ENCODE measurements around the gene SERP1.

The SERP1 gene

GRCh38 chr3:150546226-150547044 is at the start of gene SERP1, which contains the start of gene EIF2A:
Gene SERP1, minus strand, starts transcription at chr3:150546496. Its CDS starts 361 bp downstream, at chr3:150546135.
Gene EIF2A, plus strand, starts transcription at chr3:150546787. Its CDS starts 16 bp downstream, at chr3:150546803.
- peak; percentile 96 to 98 for DNase-seq (ENCODE audit: low read depth in 2 of 2)

DNA sequence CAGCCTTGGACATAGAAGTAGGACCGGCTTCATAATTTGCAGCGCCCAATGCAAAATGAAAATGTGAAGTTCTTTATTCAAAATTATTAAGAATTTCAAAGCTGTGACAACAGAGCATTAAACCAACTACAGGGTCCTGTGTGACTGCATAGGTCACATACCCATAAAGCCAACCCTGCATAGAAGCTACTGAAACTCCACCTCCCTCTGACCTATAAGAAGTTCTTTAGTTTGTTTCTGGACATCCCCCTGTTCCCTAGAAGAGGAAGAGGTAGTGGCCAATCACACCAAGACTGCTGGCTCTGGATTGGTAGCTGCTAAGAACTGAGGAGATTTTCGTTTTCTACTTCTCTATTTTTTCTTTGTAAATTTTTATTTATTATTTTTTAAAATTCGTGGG is 47.9 kb upstream of the SERP1 start:
- DNase-seq (ENCODE audit: low read depth in 2 of 2), result no peak

GRCh38 chr3:150589759-150590158 is 43.5 kb upstream of the SERP1 start:
- DNase-seq (ENCODE audit: low read depth in 2 of 2), result no peak

DNA sequence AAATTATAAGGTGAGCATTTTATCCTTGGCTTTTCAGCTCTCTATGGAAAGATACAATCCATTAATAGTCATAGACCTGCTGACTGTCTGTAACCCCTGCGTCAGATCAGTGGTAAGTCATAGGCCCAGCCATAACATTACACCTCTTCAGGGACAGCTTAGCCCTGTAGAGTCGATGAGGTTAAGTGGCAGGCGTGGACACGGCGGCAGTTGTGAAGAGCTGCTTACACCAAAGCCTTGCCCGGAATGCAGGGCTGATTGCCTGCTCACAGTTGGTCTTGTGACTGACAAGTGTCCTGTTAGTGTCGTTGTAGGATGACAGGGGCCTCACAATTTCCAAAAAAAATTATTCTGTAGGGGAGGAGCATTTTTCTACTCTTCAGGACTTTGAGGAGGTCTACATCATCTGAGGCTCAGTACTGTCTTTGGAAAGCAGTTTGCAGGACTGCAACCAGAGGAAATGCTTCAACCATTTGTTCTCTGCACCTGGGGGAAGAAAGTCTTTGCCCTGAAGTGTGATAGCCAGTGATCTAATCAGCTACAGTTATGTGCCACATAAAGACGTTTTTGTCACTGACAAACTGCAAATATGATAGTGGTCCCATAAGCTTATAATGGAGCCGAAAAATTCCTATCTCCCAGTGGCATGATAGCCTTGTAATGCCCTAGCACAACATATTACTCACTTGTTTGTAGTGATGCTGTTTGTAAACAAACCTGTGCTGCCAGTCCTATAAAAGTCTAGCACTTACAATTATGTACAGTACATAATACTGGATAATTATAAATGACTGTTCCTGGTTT is 41.9 kb upstream of the SERP1 start:
- DNase-seq (ENCODE audit: low read depth in 2 of 2), result no peak

DNA sequence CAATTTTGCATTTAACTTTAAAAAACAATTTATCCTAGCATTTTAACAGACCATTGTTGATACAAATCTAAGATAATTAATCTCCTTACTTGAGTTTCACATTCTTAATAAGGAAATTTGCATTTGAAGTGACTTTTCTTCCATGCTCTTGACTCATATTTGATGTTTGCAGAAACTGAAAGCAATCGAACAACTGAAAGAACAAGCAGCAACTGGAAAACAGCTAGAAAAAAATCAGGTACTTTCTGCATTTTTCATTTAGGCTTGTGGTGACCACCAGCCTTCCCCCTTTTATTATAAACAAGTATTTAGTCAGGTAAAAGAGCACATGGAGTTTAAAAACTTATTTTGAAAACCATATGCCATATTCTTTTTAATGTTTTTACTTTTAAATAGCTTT is 36.7 kb upstream of the SERP1 start:
- no peak for DNase-seq (ENCODE audit: low read depth in 2 of 2)

- no peak for DNase-seq (ENCODE audit: low read depth in 2 of 2)
These were observed 36.3 kb upstream of the SERP1 start for GRCh38 chr3:150582620-150583019.

- no peak for DNase-seq (ENCODE audit: low read depth in 2 of 2)
These were observed 34.9 kb upstream of the SERP1 start for GRCh38 chr3:150581174-150581573.

DNA sequence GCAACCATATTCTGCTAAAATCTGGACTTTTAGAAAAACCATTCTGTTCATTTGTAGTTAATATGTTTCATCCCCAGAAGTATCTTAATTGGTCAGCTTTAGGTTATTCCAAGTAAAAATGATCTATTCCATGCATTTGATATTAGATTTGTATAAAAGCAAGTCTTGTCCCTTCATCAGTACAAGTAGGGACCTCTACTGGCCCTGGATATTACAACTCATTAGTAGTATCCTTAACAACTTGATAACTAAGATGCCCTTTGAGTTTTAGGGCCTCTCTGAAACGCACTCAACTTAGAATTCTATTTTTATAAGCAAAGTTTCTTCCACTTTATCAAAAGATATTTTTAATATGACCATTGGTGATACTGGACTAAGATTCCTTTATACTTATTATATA is 31.6 kb upstream of the SERP1 start:
- DNase-seq (ENCODE audit: low read depth in 2 of 2), result no peak

DNA sequence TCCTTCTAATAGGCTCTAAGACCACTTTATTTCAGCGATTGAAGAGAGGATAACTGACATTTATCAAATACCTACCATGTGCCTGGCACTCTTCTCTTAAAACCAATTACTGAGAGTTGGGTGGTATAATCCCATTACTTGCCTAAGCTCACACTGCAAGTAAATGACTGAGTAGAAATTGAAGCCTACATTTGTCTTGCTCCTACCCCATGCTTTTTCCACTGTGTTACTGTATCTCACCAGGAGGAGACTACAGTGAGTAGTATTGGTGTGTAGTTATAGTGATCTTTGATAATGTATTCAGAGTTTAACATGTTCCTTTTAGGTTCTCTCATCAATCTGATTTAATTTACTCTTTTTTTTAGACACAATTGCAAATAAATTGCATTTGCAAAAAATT is 21.0 kb upstream of the SERP1 start:
- no peak for DNase-seq (ENCODE audit: low read depth in 2 of 2)

- DNase-seq (ENCODE audit: low read depth in 2 of 2), result no peak
These were observed 17.9 kb upstream of the SERP1 start for GRCh38 chr3:150564243-150564642.

DNA sequence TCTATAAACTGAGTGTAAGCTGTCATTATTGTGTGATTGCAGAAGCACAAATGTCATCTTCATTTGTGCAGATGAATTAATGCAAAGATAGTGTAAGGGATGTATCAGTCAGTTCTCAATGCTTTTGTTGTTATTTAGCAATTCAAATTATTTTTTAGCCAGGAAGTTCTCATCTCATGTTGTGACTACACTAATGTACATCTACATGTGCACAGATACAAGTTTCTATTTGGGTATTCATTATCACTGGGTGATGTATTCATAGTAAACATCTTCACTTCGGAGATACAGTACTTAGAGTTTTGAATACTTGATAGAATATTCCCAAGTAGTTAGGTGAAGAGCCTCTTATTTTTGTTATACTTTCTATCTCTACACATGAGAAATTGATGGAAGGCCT is 11.4 kb upstream of the SERP1 start:
- no peak for DNase-seq (ENCODE audit: low read depth in 2 of 2)

DNA sequence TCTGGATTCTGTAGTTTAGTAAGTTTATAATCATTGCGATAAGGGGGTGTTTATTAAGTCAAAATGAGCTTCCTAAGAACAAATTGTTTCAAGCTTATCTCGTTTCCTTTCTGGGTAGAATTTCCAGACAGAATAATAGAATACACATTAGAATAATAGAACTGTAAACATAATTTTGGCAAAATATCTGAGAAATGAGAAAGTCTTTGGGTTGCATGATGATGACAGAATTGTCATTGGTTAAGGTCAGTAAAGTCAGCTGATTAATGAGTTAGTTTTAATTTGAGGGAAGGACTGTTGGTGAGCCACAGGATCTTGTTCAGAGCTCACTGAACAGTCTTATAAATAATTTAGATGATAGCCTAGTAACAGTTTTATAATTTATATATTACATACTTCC is 10.5 kb upstream of the SERP1 start:
- DNase-seq (ENCODE audit: low read depth in 2 of 2), result no peak

DNA sequence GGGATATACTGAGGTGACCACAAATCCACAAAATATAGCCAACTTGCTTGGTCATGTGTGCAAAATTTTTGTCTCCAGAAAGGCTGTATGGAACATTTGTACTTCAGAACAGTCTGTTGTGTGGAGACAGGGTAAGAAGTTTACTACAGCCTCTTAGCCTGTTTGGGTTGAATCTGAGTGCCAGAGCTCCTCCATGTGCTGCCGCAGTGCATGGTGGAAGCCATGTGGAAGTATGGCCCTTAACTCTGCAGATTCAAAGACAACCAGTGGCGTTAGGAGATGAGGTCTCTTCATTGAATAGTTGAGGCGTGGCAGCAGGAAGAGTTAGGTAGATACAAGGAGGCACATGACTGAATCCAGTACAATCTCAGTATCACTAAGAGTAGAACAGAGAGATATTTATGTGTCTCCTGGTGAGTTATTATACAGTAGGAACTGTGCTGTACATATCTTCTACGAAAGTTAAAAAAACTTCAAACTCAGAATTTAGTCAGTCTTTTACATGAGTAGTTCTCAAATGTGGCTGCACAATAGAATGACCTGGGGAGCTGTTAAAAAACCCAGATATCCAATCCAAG is 9.7 kb upstream of the SERP1 start:
- DNase-seq (ENCODE audit: low read depth in 2 of 2), result no peak

DNA sequence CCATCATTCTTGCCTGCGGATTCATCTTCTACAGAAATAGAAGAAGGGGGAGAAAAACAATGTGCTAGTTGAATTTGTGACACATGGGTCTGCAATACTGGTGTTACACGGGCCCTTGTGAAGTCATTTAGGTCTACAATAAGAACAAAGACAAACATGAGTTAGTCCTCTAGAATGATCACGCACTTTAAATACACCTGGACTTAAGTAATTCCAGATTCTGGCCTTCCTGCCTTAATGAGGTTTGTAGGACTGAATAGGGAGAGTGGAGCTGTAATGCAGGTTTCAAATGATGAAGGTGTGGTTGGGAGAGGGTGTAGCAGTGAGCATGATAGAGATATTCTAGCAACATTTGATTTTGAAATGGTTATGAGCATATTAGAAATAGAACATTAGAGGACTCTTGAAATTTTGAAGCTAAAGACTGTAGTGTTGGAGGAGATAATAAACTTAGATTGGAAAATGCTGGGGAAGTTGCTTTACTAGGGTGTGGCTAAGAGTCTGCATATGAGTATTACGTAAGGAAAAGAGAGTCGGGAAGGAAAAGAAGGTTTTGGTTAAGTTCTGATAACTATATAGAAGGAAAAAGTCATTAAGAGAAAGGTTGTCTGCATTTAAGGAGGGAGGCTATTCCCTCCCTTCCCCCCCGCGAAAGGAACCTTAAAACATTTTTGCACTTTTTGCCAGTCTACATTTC is 897 bp upstream of the SERP1 start:
- DNase-seq (ENCODE audit: low read depth in 2 of 2), result no peak

GRCh38 chr3:150545419-150546225 is 674 bp downstream of the SERP1 start:
- peak; percentile 13 to 25 for DNase-seq (ENCODE audit: low read depth in 2 of 2)

- no peak for DNase-seq (ENCODE audit: low read depth in 2 of 2)
These were observed 1.6 kb downstream of the SERP1 start for GRCh38 chr3:150544726-150545125.

GRCh38 chr3:150544041-150544440 is 2.3 kb downstream of the SERP1 start:
- no peak for DNase-seq (ENCODE audit: low read depth in 2 of 2)

DNA sequence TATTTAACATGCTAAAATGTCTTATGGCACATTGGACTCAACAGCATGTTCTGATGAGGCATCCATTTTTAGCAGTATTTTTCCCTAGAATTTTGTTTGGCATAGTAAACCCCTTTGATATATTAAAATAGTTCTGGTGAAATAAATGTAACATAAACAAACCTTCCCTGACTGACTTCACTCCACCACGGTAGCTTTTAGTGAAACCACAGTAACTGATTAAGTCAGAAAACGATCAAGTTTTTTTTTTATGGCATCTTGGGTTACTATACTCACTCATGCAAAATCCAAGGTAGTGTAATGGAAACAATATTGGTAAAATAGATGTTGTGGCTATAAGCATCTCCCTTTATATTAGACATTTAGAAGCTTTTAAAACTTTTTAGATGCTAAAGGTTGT is 2.8 kb downstream of the SERP1 start:
- DNase-seq (ENCODE audit: low read depth in 2 of 2), result no peak

GRCh38 chr3:150543128-150543527 is 3.2 kb downstream of the SERP1 start:
- no peak for DNase-seq (ENCODE audit: low read depth in 2 of 2)

DNA sequence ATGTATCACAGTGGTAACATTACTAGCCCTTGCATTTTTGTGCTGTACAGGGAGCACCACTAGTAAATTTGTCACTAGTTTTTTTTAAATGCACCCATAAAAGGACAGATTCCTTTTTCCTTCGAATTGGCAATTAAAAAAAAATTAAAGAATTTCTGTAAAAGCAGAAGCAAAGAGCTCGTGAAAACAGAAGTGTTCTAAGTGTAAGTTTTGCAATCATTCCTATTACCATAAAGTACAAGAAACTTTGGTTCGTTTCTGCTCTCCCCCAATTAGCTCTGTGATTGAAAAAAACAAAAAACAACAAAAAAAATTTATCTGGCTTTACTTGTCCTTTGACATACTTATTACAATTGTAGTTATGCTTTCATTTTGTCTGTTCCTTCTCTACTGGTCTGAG is 5.3 kb downstream of the SERP1 start:
- DNase-seq (ENCODE audit: low read depth in 2 of 2), result no peak

GRCh38 chr3:150540297-150540696 is 6.0 kb downstream of the SERP1 start:
- no peak for DNase-seq (ENCODE audit: low read depth in 2 of 2)
